GM23338 (cell line): Measurements from ENCODE around the gene CMTR1. TPM values are rescaled to one million over a fixed set of nuclear protein-coding genes. Genes with fewer than 3 reads are reported as not detected.
A peak's percentile ranks its signal among the peaks of the same experiment; 100 is the strongest.

Source experiments
- ATAC-seq: fragments of 200-7000 bp; cut with Tn5 transposase; 3 replicates; pipeline ENCODE4 v1.9.1; 2020
- DNase-seq: peaks from one replicate; pipeline ENCODE4 v3.0.0-alpha.2; 2015; ENCODE audit warnings: low spot score
- H2AFZ ChIP-seq: fragments of 200-600 bp; sonication (generic); 2 replicates; pipeline ENCODE4 v1.8.0; 2016; ENCODE audit warnings: antibody characterized with exemption, mild to moderate bottlenecking, moderate library complexity
- H3F3A ChIP-seq: fragments of 200-600 bp; sonication (generic); replicated peaks from 2 replicates; pipeline ENCODE4 v1.8.0; 2017; ENCODE audit warnings: antibody characterized with exemption, mixed run types, low read depth
- H3K27ac ChIP-seq: fragments of 200-600 bp; sonication (generic); 2 replicates; pipeline ENCODE4 v1.6.1; 2016; ENCODE audit warnings: low read depth
- H3K27me3 ChIP-seq: fragments of 200-600 bp; sonication (generic); 2 replicates; pipeline ENCODE4 v1.8.0; 2016; ENCODE audit warnings: mild to moderate bottlenecking, mixed run types, moderate library complexity; ENCODE audit not compliant: insufficient read depth
- H3K36me3 ChIP-seq: fragments of 200-600 bp; sonication (generic); 2 replicates; pipeline ENCODE4 v1.8.0; 2016; ENCODE audit warnings: mild to moderate bottlenecking; ENCODE audit not compliant: insufficient read depth
- H3K4me1 ChIP-seq: fragments of 200-600 bp; sonication (generic); 2 replicates; pipeline ENCODE4 v1.8.0; 2016; ENCODE audit warnings: mild to moderate bottlenecking, moderate library complexity; ENCODE audit not compliant: insufficient read depth
- H3K4me2 ChIP-seq: fragments of 200-600 bp; sonication (generic); 2 replicates; pipeline ENCODE4 v1.7.1; 2017; ENCODE audit warnings: mixed run types
- H3K4me3 ChIP-seq: fragments of 200-600 bp; sonication (generic); 2 replicates; pipeline ENCODE4 v1.6.1; 2016; ENCODE audit warnings: mixed run types
- H3K79me2 ChIP-seq: fragments of 200-600 bp; sonication (generic); replicated peaks from 2 replicates; pipeline ENCODE4 v1.8.0; 2017; ENCODE audit warnings: mild to moderate bottlenecking; ENCODE audit not compliant: insufficient read depth
- H3K9me2 ChIP-seq: fragments of 200-600 bp; sonication (generic); 2 replicates; pipeline ENCODE4 v1.8.0; 2017; ENCODE audit not compliant: insufficient read depth
- H4K20me1 ChIP-seq: fragments of 200-600 bp; sonication (generic); replicated peaks from 2 replicates; pipeline ENCODE4 v1.8.0; 2017; ENCODE audit warnings: mild to moderate bottlenecking; ENCODE audit not compliant: insufficient read depth
- H3K27ac Mint-ChIP-seq: 2 replicates; pipeline ENCODE4 v1.8.0; 2020; ENCODE audit warnings: inconsistent platforms, mild to moderate bottlenecking, moderate library complexity, mixed read lengths
- H3K27me3 Mint-ChIP-seq: 3 replicates; pipeline ENCODE4 v1.8.0; 2022; ENCODE audit warnings: low read depth, mild to moderate bottlenecking, moderate library complexity, mixed read lengths, inconsistent platforms; ENCODE audit not compliant: insufficient read depth, poor library complexity
- H3K36me3 Mint-ChIP-seq: 3 replicates; pipeline ENCODE4 v1.8.0; 2021; ENCODE audit warnings: low read depth, mild to moderate bottlenecking, inconsistent platforms, moderate library complexity, mixed read lengths
- H3K4me1 Mint-ChIP-seq: 3 replicates; pipeline ENCODE4 v1.8.0; 2020; ENCODE audit warnings: mild to moderate bottlenecking, inconsistent platforms, mixed read lengths
- H3K4me3 Mint-ChIP-seq: 3 replicates; pipeline ENCODE4 v1.8.0; 2021; ENCODE audit warnings: moderate library complexity, mild to moderate bottlenecking, inconsistent platforms, mixed read lengths
- H3K9me3 Mint-ChIP-seq: 3 replicates; pipeline ENCODE4 v1.8.0; 2020; ENCODE audit warnings: moderate library complexity, mild to moderate bottlenecking, inconsistent platforms, mixed read lengths
- CREB1 ChIP-seq: fragments of 250-450 bp; sonication (Bioruptor Pico); IDR thresholded peaks from 2 replicates; pipeline ENCODE4 v1.5.0; 2020; ENCODE audit warnings: low read depth, mild to moderate bottlenecking, moderate library complexity
- EZH2 ChIP-seq: fragments of 200-600 bp; sonication (generic); IDR thresholded peaks from one replicate; pipeline ENCODE4 v1.8.0; 2017; ENCODE audit warnings: antibody characterized with exemption, mild to moderate bottlenecking, low read depth; ENCODE audit not compliant: unreplicated experiment
- POLR2AphosphoS5 ChIP-seq: IDR thresholded peaks from 2 replicates; pipeline ENCODE4 v1.6.1; 2016; ENCODE audit warnings: antibody characterized with exemption, low read depth
- ZNF114 ChIP-seq: fragments of 250-450 bp; sonication (Bioruptor Pico); IDR thresholded peaks from 2 replicates; pipeline ENCODE4 v1.5.0; 2020; ENCODE audit warnings: mild to moderate bottlenecking, moderate library complexity
- long read RNA-seq: library from polyadenylated mRNA; unstranded; transcript quantifications from one replicate; pipeline ENCODE4 v2.0.0, GENCODE V29; 2020; ENCODE audit not compliant: unreplicated experiment
- polyA plus RNA-seq: library from polyadenylated mRNA; unstranded; fragments of >200 nt; fragmentation: Nextera tagmentation; extraction: Ambion mirVana; gene quantifications from 2 replicates; pipeline ENCODE4 v1.2.1, GENCODE V29; 2016
- total RNA-seq: library from RNA; depleted of rRNA; stranded (reverse); fragments of >200 nt; shearing (Covaris generic); gene quantifications from 2 replicates; pipeline ENCODE4 v1.2.3, GENCODE V29; 2014; rRNA removed
- TF ChIP-seq, protein P1 (sequence below): fragments of 250-450 bp; sonication (Bioruptor Pico); IDR thresholded peaks from 2 replicates; pipeline ENCODE4 v1.5.0; 2020; ENCODE audit warnings: mild to moderate bottlenecking, moderate library complexity
- TF ChIP-seq, protein P2 (sequence below): IDR thresholded peaks from 2 replicates; pipeline ENCODE4 v1.6.1; 2016; ENCODE audit warnings: antibody characterized with exemption

The CMTR1 gene, protein sequence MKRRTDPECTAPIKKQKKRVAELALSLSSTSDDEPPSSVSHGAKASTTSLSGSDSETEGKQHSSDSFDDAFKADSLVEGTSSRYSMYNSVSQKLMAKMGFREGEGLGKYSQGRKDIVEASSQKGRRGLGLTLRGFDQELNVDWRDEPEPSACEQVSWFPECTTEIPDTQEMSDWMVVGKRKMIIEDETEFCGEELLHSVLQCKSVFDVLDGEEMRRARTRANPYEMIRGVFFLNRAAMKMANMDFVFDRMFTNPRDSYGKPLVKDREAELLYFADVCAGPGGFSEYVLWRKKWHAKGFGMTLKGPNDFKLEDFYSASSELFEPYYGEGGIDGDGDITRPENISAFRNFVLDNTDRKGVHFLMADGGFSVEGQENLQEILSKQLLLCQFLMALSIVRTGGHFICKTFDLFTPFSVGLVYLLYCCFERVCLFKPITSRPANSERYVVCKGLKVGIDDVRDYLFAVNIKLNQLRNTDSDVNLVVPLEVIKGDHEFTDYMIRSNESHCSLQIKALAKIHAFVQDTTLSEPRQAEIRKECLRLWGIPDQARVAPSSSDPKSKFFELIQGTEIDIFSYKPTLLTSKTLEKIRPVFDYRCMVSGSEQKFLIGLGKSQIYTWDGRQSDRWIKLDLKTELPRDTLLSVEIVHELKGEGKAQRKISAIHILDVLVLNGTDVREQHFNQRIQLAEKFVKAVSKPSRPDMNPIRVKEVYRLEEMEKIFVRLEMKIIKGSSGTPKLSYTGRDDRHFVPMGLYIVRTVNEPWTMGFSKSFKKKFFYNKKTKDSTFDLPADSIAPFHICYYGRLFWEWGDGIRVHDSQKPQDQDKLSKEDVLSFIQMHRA
- 36.4 and 38.0 TPM in 2 replicates for total RNA-seq
- polyA plus RNA-seq = 7.3 and 9.9 TPM in 2 replicates
- long read RNA-seq, partial matches to known transcripts = 0 of 2 reads
- long read RNA-seq, other reads (novel, unspliced or antisense) = 2 of 2 reads

DNA sequence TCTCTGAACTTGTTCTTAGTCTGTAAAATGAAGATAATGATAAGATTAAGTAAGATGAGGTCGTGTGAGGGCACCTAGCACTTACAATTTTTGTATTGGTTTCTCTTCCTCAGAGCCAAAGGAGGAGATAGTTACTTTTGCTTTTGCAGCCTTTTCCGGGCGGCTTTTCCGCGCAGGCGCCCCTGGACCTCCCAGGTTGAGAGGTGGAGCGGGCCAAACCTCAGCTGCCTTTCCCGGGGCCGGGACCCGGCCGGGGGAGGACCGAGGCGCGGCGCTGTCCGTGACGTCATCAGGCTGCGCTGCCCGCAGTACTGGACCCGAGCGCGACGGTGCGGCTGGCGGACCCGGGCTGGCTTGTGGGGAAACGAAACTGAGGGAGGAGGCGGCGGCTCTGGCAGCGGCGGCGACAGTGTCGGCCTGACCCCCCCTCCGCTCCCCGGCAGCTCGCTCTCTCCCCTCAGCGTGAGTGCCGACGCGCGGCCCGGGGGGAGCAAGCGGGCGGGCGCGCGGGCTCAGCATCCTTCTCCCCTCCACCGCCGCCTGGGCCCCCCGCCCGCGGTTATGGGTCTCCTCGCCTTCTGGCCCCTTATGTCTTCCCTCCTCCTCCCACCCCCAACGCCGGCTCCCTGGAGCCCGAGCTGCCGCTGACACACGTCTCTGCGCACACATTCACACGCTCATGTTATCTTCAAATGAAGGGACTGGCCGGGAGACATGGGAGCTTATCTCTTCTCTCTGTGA is at the start of gene CMTR1:
Gene CMTR1, plus strand, starts transcription at position 306 of the 741 bp plus-strand sequence. CDS start 2,409 bp downstream, outside the sequence.
- H3K4me1 Mint-ChIP-seq = peaks cover 19% of the 10 kb centered on the region
- H3K36me3 ChIP-seq = no peaks in the 10 kb centered on the region
- peaks cover 9% of the 10 kb centered on the region for H3K27me3 Mint-ChIP-seq
- peak within 1 kb of the TSS; percentile 89 for H3K27ac ChIP-seq
- DNase-seq = peak; percentile 96
- peaks cover 14% of the 10 kb centered on the region; the same call in 2 of the 3 replicates for H3K36me3 Mint-ChIP-seq
- TF ChIP-seq CREB1 (peak; percentile 100), ZNF114 (no peak), EZH2 (no peak), POLR2AphosphoS5 (peak; percentile 82)
- TF ChIP-seq, protein P1, sequence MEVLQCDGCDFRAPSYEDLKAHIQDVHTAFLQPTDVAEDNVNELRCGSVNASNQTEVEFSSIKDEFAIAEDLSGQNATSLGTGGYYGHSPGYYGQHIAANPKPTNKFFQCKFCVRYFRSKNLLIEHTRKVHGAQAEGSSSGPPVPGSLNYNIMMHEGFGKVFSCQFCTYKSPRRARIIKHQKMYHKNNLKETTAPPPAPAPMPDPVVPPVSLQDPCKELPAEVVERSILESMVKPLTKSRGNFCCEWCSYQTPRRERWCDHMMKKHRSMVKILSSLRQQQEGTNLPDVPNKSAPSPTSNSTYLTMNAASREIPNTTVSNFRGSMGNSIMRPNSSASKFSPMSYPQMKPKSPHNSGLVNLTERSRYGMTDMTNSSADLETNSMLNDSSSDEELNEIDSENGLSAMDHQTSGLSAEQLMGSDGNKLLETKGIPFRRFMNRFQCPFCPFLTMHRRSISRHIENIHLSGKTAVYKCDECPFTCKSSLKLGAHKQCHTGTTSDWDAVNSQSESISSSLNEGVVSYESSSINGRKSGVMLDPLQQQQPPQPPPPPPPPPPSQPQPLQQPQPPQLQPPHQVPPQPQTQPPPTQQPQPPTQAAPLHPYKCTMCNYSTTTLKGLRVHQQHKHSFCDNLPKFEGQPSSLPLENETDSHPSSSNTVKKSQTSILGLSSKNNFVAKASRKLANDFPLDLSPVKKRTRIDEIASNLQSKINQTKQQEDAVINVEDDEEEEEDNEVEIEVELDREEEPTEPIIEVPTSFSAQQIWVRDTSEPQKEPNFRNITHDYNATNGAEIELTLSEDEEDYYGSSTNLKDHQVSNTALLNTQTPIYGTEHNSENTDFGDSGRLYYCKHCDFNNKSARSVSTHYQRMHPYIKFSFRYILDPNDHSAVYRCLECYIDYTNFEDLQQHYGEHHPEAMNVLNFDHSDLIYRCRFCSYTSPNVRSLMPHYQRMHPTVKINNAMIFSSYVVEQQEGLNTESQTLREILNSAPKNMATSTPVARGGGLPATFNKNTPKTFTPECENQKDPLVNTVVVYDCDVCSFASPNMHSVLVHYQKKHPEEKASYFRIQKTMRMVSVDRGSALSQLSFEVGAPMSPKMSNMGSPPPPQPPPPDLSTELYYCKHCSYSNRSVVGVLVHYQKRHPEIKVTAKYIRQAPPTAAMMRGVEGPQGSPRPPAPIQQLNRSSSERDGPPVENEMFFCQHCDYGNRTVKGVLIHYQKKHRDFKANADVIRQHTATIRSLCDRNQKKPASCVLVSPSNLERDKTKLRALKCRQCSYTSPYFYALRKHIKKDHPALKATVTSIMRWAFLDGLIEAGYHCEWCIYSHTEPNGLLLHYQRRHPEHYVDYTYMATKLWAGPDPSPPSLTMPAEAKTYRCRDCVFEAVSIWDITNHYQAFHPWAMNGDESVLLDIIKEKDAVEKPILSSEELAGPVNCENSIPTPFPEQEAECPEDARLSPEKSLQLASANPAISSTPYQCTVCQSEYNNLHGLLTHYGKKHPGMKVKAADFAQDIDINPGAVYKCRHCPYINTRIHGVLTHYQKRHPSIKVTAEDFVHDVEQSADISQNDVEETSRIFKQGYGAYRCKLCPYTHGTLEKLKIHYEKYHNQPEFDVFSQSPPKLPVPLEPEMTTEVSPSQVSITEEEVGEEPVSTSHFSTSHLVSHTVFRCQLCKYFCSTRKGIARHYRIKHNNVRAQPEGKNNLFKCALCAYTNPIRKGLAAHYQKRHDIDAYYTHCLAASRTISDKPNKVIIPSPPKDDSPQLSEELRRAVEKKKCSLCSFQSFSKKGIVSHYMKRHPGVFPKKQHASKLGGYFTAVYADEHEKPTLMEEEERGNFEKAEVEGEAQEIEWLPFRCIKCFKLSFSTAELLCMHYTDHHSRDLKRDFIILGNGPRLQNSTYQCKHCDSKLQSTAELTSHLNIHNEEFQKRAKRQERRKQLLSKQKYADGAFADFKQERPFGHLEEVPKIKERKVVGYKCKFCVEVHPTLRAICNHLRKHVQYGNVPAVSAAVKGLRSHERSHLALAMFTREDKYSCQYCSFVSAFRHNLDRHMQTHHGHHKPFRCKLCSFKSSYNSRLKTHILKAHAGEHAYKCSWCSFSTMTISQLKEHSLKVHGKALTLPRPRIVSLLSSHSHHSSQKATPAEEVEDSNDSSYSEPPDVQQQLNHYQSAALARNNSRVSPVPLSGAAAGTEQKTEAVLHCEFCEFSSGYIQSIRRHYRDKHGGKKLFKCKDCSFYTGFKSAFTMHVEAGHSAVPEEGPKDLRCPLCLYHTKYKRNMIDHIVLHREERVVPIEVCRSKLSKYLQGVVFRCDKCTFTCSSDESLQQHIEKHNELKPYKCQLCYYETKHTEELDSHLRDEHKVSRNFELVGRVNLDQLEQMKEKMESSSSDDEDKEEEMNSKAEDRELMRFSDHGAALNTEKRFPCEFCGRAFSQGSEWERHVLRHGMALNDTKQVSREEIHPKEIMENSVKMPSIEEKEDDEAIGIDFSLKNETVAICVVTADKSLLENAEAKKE = no peak
- TF ChIP-seq, protein P2, sequence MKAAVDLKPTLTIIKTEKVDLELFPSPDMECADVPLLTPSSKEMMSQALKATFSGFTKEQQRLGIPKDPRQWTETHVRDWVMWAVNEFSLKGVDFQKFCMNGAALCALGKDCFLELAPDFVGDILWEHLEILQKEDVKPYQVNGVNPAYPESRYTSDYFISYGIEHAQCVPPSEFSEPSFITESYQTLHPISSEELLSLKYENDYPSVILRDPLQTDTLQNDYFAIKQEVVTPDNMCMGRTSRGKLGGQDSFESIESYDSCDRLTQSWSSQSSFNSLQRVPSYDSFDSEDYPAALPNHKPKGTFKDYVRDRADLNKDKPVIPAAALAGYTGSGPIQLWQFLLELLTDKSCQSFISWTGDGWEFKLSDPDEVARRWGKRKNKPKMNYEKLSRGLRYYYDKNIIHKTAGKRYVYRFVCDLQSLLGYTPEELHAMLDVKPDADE = 0 out of 2 replicates have a peak, but pooled peaks have one; percentile 51
- H4K20me1 ChIP-seq = no peaks in the 10 kb centered on the region; the same call in 1 of the 2 replicates
- H3K9me2 ChIP-seq = no peaks in the 10 kb centered on the region
- peak within 1 kb of the TSS; percentile 94 for H3K4me2 ChIP-seq
- H3F3A ChIP-seq = no peaks in the 10 kb centered on the region; the same call in 1 of the 2 replicates
- H3K4me3 ChIP-seq = peak within 1 kb of the TSS; percentile 99
- H3K9me3 Mint-ChIP-seq = no peaks in the 10 kb centered on the region; the same call in 2 of the 3 replicates
- H3K79me2 ChIP-seq = peaks cover 22% of the 10 kb centered on the region
- H3K4me3 Mint-ChIP-seq = peak within 1 kb of the TSS; percentile 80
- H3K27me3 ChIP-seq = no peaks in the 10 kb centered on the region
- H3K27ac Mint-ChIP-seq = peak within 1 kb of the TSS; percentile 91
- ATAC-seq = peak; percentile 98
- peaks cover 11% of the 10 kb centered on the region for H3K4me1 ChIP-seq
- H2AFZ ChIP-seq = peak within 1 kb of the TSS; percentile 99
